Measurements from ENCODE around the gene KDM2B. TPM values are rescaled to one million over a fixed set of nuclear protein-coding genes. Genes with fewer than 3 reads are reported as not detected.

Gene KDM2B
- total and polyA plus RNA-seq, 2 experiments from 2014 or later: 13.6 to 22.7 TPM

GRCh38 chr12:121537814-121538698 lies 42.8 kb downstream of the KDM2B start:
- Histone ChIP-seq H3K27ac (peak overlapping the region; percentile 98), H3K4me2 (peak overlapping the region; percentile 100), H3K79me2 (no peaks in the 10 kb centered on the region), H3K9me3 (ENCODE audit: low read depth) (no peaks in the 10 kb centered on the region), H3K36me3 (replicated peaks; ENCODE audit: insufficient read depth, low read depth) (no peaks in the 10 kb centered on the region), H2AFZ (peak overlapping the region; percentile 41), H3K4me1 (ENCODE audit: insufficient read depth) (peaks cover 39% of the 10 kb centered on the region), H4K20me1 (ENCODE audit: insufficient read depth, poor library complexity, severe bottlenecking) (no peaks in the 10 kb centered on the region), H3K27me3 (no peaks in the 10 kb centered on the region), H3K9me2 (replicated peaks; ENCODE audit: insufficient read depth) (no peaks in the 10 kb centered on the region), H3K4me3 (peak overlapping the region; percentile 70)
- TF ChIP-seq EZH2 (IDR thresholded peaks at IDR 0.05; ENCODE audit: borderline replicate concordance) (no peak), EZH2phosphoT487 (IDR thresholded peaks at IDR 0.05; ENCODE audit: low read depth, severe bottlenecking, unreplicated experiment) (no peak), CTCF (IDR thresholded peaks at IDR 0.05; ENCODE audit: poor library complexity) (no peak)
- DNase-seq (ENCODE audit: low spot score): peak; percentile 50
- WGBS (ENCODE audit: low lambda C conversion rate, missing lambda C conversion rate): 8% methylated on average over 43 of the region's 83 CpGs

- H3K4me2 ChIP-seq: peak overlapping the region; percentile 100
- H3K9me2 ChIP-seq (replicated peaks; ENCODE audit: insufficient read depth): no peaks in the 10 kb centered on the region
- peak overlapping the region; percentile 41 for H2AFZ ChIP-seq
- peaks cover 39% of the 10 kb centered on the region for H3K4me1 ChIP-seq (ENCODE audit: insufficient read depth)
- DNase-seq (ENCODE audit: low spot score): peak; percentile 87
- TF ChIP-seq EZH2 (IDR thresholded peaks at IDR 0.05; ENCODE audit: borderline replicate concordance) (no peak), CTCF (IDR thresholded peaks at IDR 0.05; ENCODE audit: poor library complexity) (no peak), EZH2phosphoT487 (IDR thresholded peaks at IDR 0.05; ENCODE audit: low read depth, severe bottlenecking, unreplicated experiment) (no peak)
- H3K36me3 ChIP-seq (replicated peaks; ENCODE audit: insufficient read depth, low read depth): no peaks in the 10 kb centered on the region
- H3K27ac ChIP-seq: peak overlapping the region; percentile 98
- H4K20me1 ChIP-seq (ENCODE audit: insufficient read depth, poor library complexity, severe bottlenecking): no peaks in the 10 kb centered on the region
- H3K4me3 ChIP-seq: peak overlapping the region; percentile 70
- H3K27me3 ChIP-seq: no peaks in the 10 kb centered on the region
- H3K9me3 ChIP-seq (ENCODE audit: low read depth): no peaks in the 10 kb centered on the region
- WGBS (ENCODE audit: low lambda C conversion rate, missing lambda C conversion rate): 3% methylated on average over 47 of the region's 73 CpGs
- H3K79me2 ChIP-seq: no peaks in the 10 kb centered on the region
These were observed 43.7 kb downstream of the KDM2B start for GRCh38 chr12:121536899-121537813.

- Histone ChIP-seq H3K27me3 (no peaks in the 10 kb centered on the region), H4K20me1 (ENCODE audit: insufficient read depth, poor library complexity, severe bottlenecking) (no peaks in the 10 kb centered on the region), H3K4me3 (peak overlapping the region; percentile 70), H3K79me2 (no peaks in the 10 kb centered on the region), H3K27ac (peak overlapping the region; percentile 98), H3K36me3 (replicated peaks; ENCODE audit: insufficient read depth, low read depth) (no peaks in the 10 kb centered on the region), H3K9me2 (replicated peaks; ENCODE audit: insufficient read depth) (no peaks in the 10 kb centered on the region), H3K9me3 (ENCODE audit: low read depth) (no peaks in the 10 kb centered on the region), H2AFZ (peak overlapping the region; percentile 41), H3K4me1 (ENCODE audit: insufficient read depth) (peaks cover 39% of the 10 kb centered on the region), H3K4me2 (peak overlapping the region; percentile 100)
- TF ChIP-seq CTCF (IDR thresholded peaks at IDR 0.05; ENCODE audit: poor library complexity) (no peak), EZH2phosphoT487 (IDR thresholded peaks at IDR 0.05; ENCODE audit: low read depth, severe bottlenecking, unreplicated experiment) (no peak), EZH2 (IDR thresholded peaks at IDR 0.05; ENCODE audit: borderline replicate concordance) (no peak)
- 13% methylated on average over 35 of the region's 36 CpGs for WGBS (ENCODE audit: low lambda C conversion rate, missing lambda C conversion rate)
- peak; percentile 85 for DNase-seq (ENCODE audit: low spot score)
These were observed 44.5 kb downstream of the KDM2B start for GRCh38 chr12:121536054-121536898.
